GM12872 (cell line): Measurements from ENCODE around the gene PPA1.

Experiments
- CTCF ChIP-seq: IDR thresholded peaks from 3 replicates; pipeline ENCODE4 v1.5.1; 2011; ENCODE audit warnings: low read depth, mild to moderate bottlenecking, low read length, moderate library complexity; ENCODE audit not compliant: insufficient read depth

PPA1 gene

GRCh38 chr10:70228491-70228890, 4.7 kb downstream of the PPA1 start:
- TF ChIP-seq CTCF: no peak

GRCh38 chr10:70227548-70228320, 5.5 kb downstream of the PPA1 start:
- TF ChIP-seq CTCF: no peak

GRCh38 chr10:70223728-70224127, 9.5 kb downstream of the PPA1 start:
- no peak for TF ChIP-seq CTCF

- TF ChIP-seq CTCF: no peak
Observed at GRCh38 chr10:70222340-70222794, 10.9 kb downstream of the PPA1 start.

- TF ChIP-seq CTCF: no peak
Observed at GRCh38 chr10:70221030-70221429, 12.2 kb downstream of the PPA1 start.

GRCh38 chr10:70212879-70213278, 20.4 kb downstream of the PPA1 start:
- TF ChIP-seq CTCF: no peak

- TF ChIP-seq CTCF: no peak
Observed at GRCh38 chr10:70212277-70212676, 21.0 kb downstream of the PPA1 start.

- no peak for TF ChIP-seq CTCF
Observed at GRCh38 chr10:70206762-70207161, 26.5 kb downstream of the PPA1 start.
